ENCODE measurements around the gene SLC39A7.

SLC39A7 gene

DNA sequence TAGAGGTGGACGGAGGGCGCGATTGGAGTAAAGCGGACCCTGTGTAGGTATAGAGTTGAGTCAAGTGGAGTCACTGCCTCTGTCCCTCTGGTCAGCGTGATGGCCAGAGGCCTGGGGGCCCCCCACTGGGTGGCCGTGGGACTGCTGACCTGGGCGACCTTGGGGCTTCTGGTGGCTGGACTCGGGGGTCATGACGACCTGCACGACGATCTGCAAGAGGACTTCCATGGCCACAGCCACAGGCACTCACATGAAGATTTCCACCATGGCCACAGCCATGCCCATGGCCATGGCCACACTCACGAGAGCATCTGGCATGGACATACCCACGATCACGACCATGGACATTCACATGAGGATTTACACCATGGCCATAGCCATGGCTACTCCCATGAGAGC lies 479 bp downstream of the SLC39A7 start:
- Histone ChIP-seq H3K4me2 (ENCODE audit: low read length) (peak overlapping the region; percentile 95), H3K4me3 (ENCODE audit: low read depth, low read length, poor library complexity, severe bottlenecking) (peak overlapping the region; percentile 91), H2AFZ (ENCODE audit: low read length) (no peak overlapping the region), H3K9me2 (ENCODE audit: low read depth, low read length) (no peaks in the 10 kb centered on the region), H3K79me2 (ENCODE audit: insufficient read depth, low read length) (no peaks in the 10 kb centered on the region), H3K9ac (ENCODE audit: low read length) (peak overlapping the region; percentile 85), H3F3A (ENCODE audit: insufficient read depth, low read length) (0 out of 2 replicates have a peak, but pooled peaks cover 4% of the 10 kb centered on the region), H3K4me1 (ENCODE audit: insufficient read depth, low read length, severe bottlenecking) (peaks cover 47% of the 10 kb centered on the region), H3K27ac (ENCODE audit: low read depth, low read length, poor library complexity, severe bottlenecking) (peak overlapping the region; percentile 84), H3K36me3 (ENCODE audit: insufficient read depth, low read length) (peaks cover 31% of the 10 kb centered on the region; the same call in 1 of the 2 replicates), H3K9me3 (ENCODE audit: low read length) (no peaks in the 10 kb centered on the region), H3K27me3 (ENCODE audit: insufficient read depth, low read length) (no peaks in the 10 kb centered on the region), H4K20me1 (ENCODE audit: insufficient read depth, low read length) (no peaks in the 10 kb centered on the region)
- TF ChIP-seq, protein P1, sequence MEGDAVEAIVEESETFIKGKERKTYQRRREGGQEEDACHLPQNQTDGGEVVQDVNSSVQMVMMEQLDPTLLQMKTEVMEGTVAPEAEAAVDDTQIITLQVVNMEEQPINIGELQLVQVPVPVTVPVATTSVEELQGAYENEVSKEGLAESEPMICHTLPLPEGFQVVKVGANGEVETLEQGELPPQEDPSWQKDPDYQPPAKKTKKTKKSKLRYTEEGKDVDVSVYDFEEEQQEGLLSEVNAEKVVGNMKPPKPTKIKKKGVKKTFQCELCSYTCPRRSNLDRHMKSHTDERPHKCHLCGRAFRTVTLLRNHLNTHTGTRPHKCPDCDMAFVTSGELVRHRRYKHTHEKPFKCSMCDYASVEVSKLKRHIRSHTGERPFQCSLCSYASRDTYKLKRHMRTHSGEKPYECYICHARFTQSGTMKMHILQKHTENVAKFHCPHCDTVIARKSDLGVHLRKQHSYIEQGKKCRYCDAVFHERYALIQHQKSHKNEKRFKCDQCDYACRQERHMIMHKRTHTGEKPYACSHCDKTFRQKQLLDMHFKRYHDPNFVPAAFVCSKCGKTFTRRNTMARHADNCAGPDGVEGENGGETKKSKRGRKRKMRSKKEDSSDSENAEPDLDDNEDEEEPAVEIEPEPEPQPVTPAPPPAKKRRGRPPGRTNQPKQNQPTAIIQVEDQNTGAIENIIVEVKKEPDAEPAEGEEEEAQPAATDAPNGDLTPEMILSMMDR (IDR thresholded peaks at IDR 0.05; ENCODE audit: low read length), result no peak
- no peak for TF ChIP-seq EZH2 (IDR thresholded peaks at IDR 0.05; ENCODE audit: borderline replicate concordance, low read length)

DNA sequence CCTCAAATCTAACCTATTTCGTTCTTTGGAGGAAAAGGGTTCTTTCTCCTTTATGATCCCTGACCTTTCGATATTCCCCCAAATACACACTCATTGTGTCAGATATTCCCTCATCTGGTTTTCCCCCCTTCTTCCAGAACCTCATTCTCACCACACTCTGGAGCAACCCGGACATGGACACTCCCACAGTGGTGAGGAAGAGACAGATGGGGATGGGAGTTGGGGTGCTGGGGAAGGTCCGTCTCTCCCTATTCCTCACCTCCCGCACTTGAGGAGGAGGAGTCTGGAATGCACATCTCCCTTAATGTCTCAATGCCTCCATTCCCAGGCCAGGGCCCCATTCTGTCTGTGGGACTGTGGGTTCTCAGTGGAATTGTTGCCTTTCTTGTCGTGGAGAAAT lies 1.3 kb downstream of the SLC39A7 start:
- Histone ChIP-seq H3K79me2 (ENCODE audit: insufficient read depth, low read length) (no peaks in the 10 kb centered on the region), H3K27ac (ENCODE audit: low read depth, low read length, poor library complexity, severe bottlenecking) (no peak overlapping the region)

DNA sequence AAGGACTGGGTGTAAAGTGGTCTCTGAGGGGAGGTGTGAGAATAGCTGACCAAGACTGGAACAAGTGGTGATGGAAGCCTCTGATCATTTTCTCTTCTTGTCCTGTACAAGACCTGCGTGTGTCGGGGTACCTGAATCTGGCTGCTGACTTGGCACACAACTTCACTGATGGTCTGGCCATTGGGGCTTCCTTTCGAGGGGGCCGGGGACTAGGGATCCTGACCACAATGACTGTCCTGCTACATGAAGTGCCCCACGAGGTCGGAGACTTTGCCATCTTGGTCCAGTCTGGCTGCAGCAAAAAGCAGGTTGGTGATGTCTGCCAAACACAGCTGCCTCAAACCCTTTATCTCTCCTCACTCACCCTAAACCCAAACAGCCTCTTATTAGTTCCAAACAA lies 2.1 kb downstream of the SLC39A7 start:
- H3K9me3 ChIP-seq (ENCODE audit: low read length), result no peaks in the 10 kb centered on the region
- H3K4me2 ChIP-seq (ENCODE audit: low read length), result no peak overlapping the region
- peaks cover 54% of the 10 kb centered on the region for H3K4me1 ChIP-seq (ENCODE audit: insufficient read depth, low read length, severe bottlenecking)
- no peaks in the 10 kb centered on the region for H3K9me2 ChIP-seq (ENCODE audit: low read depth, low read length)
- no peak for TF ChIP-seq EZH2 (IDR thresholded peaks at IDR 0.05; ENCODE audit: borderline replicate concordance, low read length)
- TF ChIP-seq, protein P1 (IDR thresholded peaks at IDR 0.05; ENCODE audit: low read length), result no peak
- 0 out of 2 replicates have a peak, but pooled peaks cover 4% of the 10 kb centered on the region for H3F3A ChIP-seq (ENCODE audit: insufficient read depth, low read length)
- H3K4me3 ChIP-seq (ENCODE audit: low read depth, low read length, poor library complexity, severe bottlenecking), result no peak overlapping the region
- no peak overlapping the region for H3K9ac ChIP-seq (ENCODE audit: low read length)
- no peaks in the 10 kb centered on the region for H4K20me1 ChIP-seq (ENCODE audit: insufficient read depth, low read length)
- H3K27ac ChIP-seq (ENCODE audit: low read depth, low read length, poor library complexity, severe bottlenecking), result no peak overlapping the region
- no peak overlapping the region for H2AFZ ChIP-seq (ENCODE audit: low read length)
- H3K36me3 ChIP-seq (ENCODE audit: insufficient read depth, low read length), result peaks cover 24% of the 10 kb centered on the region; the same call in 1 of the 2 replicates
- no peaks in the 10 kb centered on the region for H3K27me3 ChIP-seq (ENCODE audit: insufficient read depth, low read length)
- H3K79me2 ChIP-seq (ENCODE audit: insufficient read depth, low read length), result no peaks in the 10 kb centered on the region

More for the DNA sequence above, 1.3 kb downstream of the SLC39A7 start:
- Histone ChIP-seq H3K9me3 (ENCODE audit: low read length) (no peaks in the 10 kb centered on the region), H3K27me3 (ENCODE audit: insufficient read depth, low read length) (no peaks in the 10 kb centered on the region), H3K4me2 (ENCODE audit: low read length) (peak overlapping the region; percentile 95), H3K36me3 (ENCODE audit: insufficient read depth, low read length) (peaks cover 28% of the 10 kb centered on the region; the same call in 1 of the 2 replicates), H4K20me1 (ENCODE audit: insufficient read depth, low read length) (no peaks in the 10 kb centered on the region), H3K9me2 (ENCODE audit: low read depth, low read length) (no peaks in the 10 kb centered on the region), H3F3A (ENCODE audit: insufficient read depth, low read length) (0 out of 2 replicates have a peak, but pooled peaks cover 4% of the 10 kb centered on the region), H3K9ac (ENCODE audit: low read length) (peak overlapping the region; percentile 85; the same call in 1 of the 2 replicates), H3K4me3 (ENCODE audit: low read depth, low read length, poor library complexity, severe bottlenecking) (peak overlapping the region; percentile 91), H2AFZ (ENCODE audit: low read length) (no peak overlapping the region), H3K4me1 (ENCODE audit: insufficient read depth, low read length, severe bottlenecking) (peaks cover 49% of the 10 kb centered on the region)
- TF ChIP-seq, protein P1 (IDR thresholded peaks at IDR 0.05; ENCODE audit: low read length), result no peak
- no peak for TF ChIP-seq EZH2 (IDR thresholded peaks at IDR 0.05; ENCODE audit: borderline replicate concordance, low read length)
